Astrocyte (in vitro differentiated cells and primary cell): ENCODE measurements around the gene TAGLN3. TPM values are rescaled to one million over a fixed set of nuclear protein-coding genes. Genes with fewer than 3 reads are reported as not detected.

Source experiments
- DNase-seq: peaks from one replicate; pipeline ENCODE4 v3.0.0-alpha.2; 2010; ENCODE audit warnings: low read depth
- FAIRE-seq: peaks from 2 replicates; lab custom pipeline; 2011; peaks lifted over from hg19 to GRCh38; lab: Jason Lieb, UNC
- H2AFZ ChIP-seq: 2 replicates; pipeline ENCODE4 v1.6.0; 2012; ENCODE audit warnings: low read depth, low read length, inconsistent platforms
- H3K27ac ChIP-seq: 2 replicates; pipeline ENCODE4 v1.5.1; 2011; ENCODE audit warnings: low read depth, low read length, inconsistent platforms
- H3K27me3 ChIP-seq: 2 replicates; pipeline ENCODE4 v1.6.0; 2011; ENCODE audit warnings: low read length, inconsistent platforms; ENCODE audit not compliant: insufficient read depth
- H3K36me3 ChIP-seq: 2 replicates; pipeline ENCODE4 v1.5.1; 2011; ENCODE audit warnings: low read length, inconsistent platforms; ENCODE audit not compliant: insufficient read depth
- H3K4me1 ChIP-seq: 2 replicates; pipeline ENCODE4 v1.5.1; 2011; ENCODE audit warnings: low read length, inconsistent platforms; ENCODE audit not compliant: insufficient read depth
- H3K4me2 ChIP-seq: 2 replicates; pipeline ENCODE4 v1.6.0; 2012; ENCODE audit warnings: low read length, inconsistent platforms
- H3K4me3 ChIP-seq: 2 replicates; pipeline ENCODE4 v1.5.1; 2011; ENCODE audit warnings: low read depth, mild to moderate bottlenecking, low read length, inconsistent platforms; ENCODE audit not compliant: insufficient read depth
- H3K79me2 ChIP-seq: 2 replicates; pipeline ENCODE4 v1.6.0; 2012; ENCODE audit warnings: mild to moderate bottlenecking, low read length, inconsistent platforms; ENCODE audit not compliant: insufficient read depth
- H3K9ac ChIP-seq: 2 replicates; pipeline ENCODE4 v1.6.0; 2012; ENCODE audit warnings: mild to moderate bottlenecking, low read length, inconsistent platforms
- H3K9me3 ChIP-seq: 2 replicates; pipeline ENCODE4 v1.5.1; 2012; ENCODE audit warnings: low read depth, mild to moderate bottlenecking, low read length, inconsistent platforms; ENCODE audit not compliant: insufficient read depth
- H4K20me1 ChIP-seq: 2 replicates; pipeline ENCODE4 v1.6.0; 2012; ENCODE audit warnings: low read length, inconsistent platforms; ENCODE audit not compliant: insufficient read depth
- H3K27ac Mint-ChIP-seq: one replicate; pipeline ENCODE4 v1.8.0; 2021; ENCODE audit warnings: mild to moderate bottlenecking, mixed read lengths; ENCODE audit not compliant: unreplicated experiment
- H3K27me3 Mint-ChIP-seq: one replicate; pipeline ENCODE4 v1.8.0; 2021; ENCODE audit warnings: low read depth, mixed read lengths; ENCODE audit not compliant: unreplicated experiment
- H3K36me3 Mint-ChIP-seq: one replicate; pipeline ENCODE4 v1.8.0; 2021; ENCODE audit warnings: low read depth, mixed read lengths; ENCODE audit not compliant: unreplicated experiment
- H3K4me1 Mint-ChIP-seq: one replicate; pipeline ENCODE4 v1.8.0; 2021; ENCODE audit warnings: low read depth, mixed read lengths; ENCODE audit not compliant: unreplicated experiment
- H3K4me3 Mint-ChIP-seq: one replicate; pipeline ENCODE4 v1.8.0; 2021; ENCODE audit warnings: mild to moderate bottlenecking, moderate library complexity, mixed read lengths; ENCODE audit not compliant: unreplicated experiment
- H3K9me3 Mint-ChIP-seq: one replicate; pipeline ENCODE4 v1.8.0; 2021; ENCODE audit warnings: mild to moderate bottlenecking, mixed read lengths; ENCODE audit not compliant: unreplicated experiment
- EZH2 ChIP-seq: IDR thresholded peaks from 2 replicates; pipeline ENCODE4 v1.6.1; 2012; ENCODE audit warnings: mild to moderate bottlenecking, low read length, inconsistent platforms; ENCODE audit not compliant: insufficient read depth
- total RNA-seq: library from RNA; stranded (reverse); gene quantifications from 2 replicates; pipeline ENCODE4 v1.2.1, GENCODE V29; 2021
- TF ChIP-seq, protein P1 (sequence below): IDR thresholded peaks from 2 replicates; pipeline ENCODE4 v1.5.1; 2011; ENCODE audit warnings: low read depth, mild to moderate bottlenecking, inconsistent platforms, low read length, moderate library complexity; ENCODE audit not compliant: insufficient read depth

The TAGLN3 gene
- total RNA-seq, 1 donor from 2014 or later, result 8.7 TPM

DNA sequence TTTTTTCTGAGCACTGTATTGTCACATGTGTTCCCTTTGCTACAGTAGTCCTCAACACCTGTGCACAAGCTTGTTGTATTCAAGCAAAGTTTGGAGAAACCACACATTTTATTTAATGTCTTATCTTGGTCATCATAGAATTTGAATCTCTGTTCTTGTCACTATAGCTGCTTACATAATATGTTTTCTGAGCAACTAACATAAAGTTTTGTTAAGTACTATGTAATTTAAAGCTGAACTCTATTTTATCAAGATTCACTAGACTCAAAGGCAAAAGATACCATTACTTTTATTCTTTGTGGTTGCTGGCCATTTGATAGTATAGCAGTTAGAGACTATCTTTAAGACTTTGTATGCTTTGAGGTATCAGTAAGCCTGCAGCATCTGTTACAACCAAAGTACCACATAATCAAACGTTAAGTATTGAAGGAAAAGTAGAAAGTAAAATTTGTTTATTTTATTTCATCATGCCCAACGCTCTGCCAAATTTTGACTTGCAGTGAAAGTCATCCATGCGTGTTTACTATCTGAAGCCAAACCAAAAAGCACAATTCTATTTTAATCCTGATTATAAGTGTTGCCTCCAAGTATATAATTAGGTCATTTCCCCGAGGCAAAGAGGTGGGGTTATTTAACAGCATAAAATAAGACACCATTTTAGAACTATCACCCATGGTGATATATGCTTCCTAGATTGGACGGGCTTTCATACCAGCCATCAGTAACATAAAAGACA is 30.2 kb upstream of the TAGLN3 start:
- peaks cover 3% of the 10 kb centered on the region for H3K4me1 ChIP-seq
- H3K4me2 ChIP-seq, result no peak overlapping the region
- no peaks in the 10 kb centered on the region for H3K9me3 Mint-ChIP-seq
- FAIRE-seq, result no peak
- H4K20me1 ChIP-seq, result no peaks in the 10 kb centered on the region
- peaks cover 65% of the 10 kb centered on the region for H3K36me3 ChIP-seq
- no peak overlapping the region for H3K27ac Mint-ChIP-seq
- TF ChIP-seq EZH2, result no peak
- TF ChIP-seq, protein P1, sequence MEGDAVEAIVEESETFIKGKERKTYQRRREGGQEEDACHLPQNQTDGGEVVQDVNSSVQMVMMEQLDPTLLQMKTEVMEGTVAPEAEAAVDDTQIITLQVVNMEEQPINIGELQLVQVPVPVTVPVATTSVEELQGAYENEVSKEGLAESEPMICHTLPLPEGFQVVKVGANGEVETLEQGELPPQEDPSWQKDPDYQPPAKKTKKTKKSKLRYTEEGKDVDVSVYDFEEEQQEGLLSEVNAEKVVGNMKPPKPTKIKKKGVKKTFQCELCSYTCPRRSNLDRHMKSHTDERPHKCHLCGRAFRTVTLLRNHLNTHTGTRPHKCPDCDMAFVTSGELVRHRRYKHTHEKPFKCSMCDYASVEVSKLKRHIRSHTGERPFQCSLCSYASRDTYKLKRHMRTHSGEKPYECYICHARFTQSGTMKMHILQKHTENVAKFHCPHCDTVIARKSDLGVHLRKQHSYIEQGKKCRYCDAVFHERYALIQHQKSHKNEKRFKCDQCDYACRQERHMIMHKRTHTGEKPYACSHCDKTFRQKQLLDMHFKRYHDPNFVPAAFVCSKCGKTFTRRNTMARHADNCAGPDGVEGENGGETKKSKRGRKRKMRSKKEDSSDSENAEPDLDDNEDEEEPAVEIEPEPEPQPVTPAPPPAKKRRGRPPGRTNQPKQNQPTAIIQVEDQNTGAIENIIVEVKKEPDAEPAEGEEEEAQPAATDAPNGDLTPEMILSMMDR, result no peak
- peaks cover 9% of the 10 kb centered on the region for H3K4me1 Mint-ChIP-seq
- H3K9me3 ChIP-seq, result no peaks in the 10 kb centered on the region
- no peak overlapping the region for H3K4me3 ChIP-seq
- no peak overlapping the region for H3K4me3 Mint-ChIP-seq
- DNase-seq, result no peak
- no peak overlapping the region for H3K9ac ChIP-seq
- no peaks in the 10 kb centered on the region for H3K79me2 ChIP-seq
- peaks cover 11% of the 10 kb centered on the region for H3K36me3 Mint-ChIP-seq
- no peak overlapping the region for H2AFZ ChIP-seq
- H3K27me3 Mint-ChIP-seq, result no peaks in the 10 kb centered on the region
- no peaks in the 10 kb centered on the region for H3K27me3 ChIP-seq
- no peak overlapping the region for H3K27ac ChIP-seq

DNA sequence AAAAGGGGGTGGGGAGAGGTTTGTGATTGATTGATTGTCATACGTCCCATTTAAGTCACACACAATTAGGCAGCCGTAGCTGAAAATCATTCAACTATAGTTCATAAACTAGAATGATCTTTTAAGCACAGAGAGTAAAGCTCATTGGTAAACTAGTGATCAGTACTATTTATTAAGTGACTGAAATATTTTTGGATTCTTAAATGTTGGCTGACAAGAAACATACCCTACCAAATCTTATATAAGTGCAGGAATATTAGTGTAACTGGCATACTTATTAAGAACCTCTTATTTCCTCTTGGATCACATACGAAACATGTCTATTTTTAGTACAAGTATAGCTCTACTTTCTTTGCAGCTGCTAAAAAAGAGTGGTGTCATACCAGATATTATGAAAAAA is 28.3 kb upstream of the TAGLN3 start:
- Histone ChIP-seq H3K9me3 (no peaks in the 10 kb centered on the region), H3K27me3 (no peaks in the 10 kb centered on the region), H4K20me1 (no peaks in the 10 kb centered on the region), H3K4me3 (no peak overlapping the region), H3K27ac (no peak overlapping the region), H3K9ac (no peak overlapping the region), H3K79me2 (no peaks in the 10 kb centered on the region), H2AFZ (no peak overlapping the region), H3K4me1 (no peaks in the 10 kb centered on the region), H3K4me2 (no peak overlapping the region), H3K36me3 (peaks cover 67% of the 10 kb centered on the region)
- H3K4me3 Mint-ChIP-seq, result no peak overlapping the region
- no peaks in the 10 kb centered on the region for H3K27me3 Mint-ChIP-seq
- H3K4me1 Mint-ChIP-seq, result peaks cover 5% of the 10 kb centered on the region
- peaks cover 14% of the 10 kb centered on the region for H3K36me3 Mint-ChIP-seq
- TF ChIP-seq, protein P1, result no peak
- no peak for TF ChIP-seq EZH2
- H3K9me3 Mint-ChIP-seq, result no peaks in the 10 kb centered on the region
- DNase-seq (no peak), FAIRE-seq (peak; percentile 29)
- H3K27ac Mint-ChIP-seq, result no peak overlapping the region

DNA sequence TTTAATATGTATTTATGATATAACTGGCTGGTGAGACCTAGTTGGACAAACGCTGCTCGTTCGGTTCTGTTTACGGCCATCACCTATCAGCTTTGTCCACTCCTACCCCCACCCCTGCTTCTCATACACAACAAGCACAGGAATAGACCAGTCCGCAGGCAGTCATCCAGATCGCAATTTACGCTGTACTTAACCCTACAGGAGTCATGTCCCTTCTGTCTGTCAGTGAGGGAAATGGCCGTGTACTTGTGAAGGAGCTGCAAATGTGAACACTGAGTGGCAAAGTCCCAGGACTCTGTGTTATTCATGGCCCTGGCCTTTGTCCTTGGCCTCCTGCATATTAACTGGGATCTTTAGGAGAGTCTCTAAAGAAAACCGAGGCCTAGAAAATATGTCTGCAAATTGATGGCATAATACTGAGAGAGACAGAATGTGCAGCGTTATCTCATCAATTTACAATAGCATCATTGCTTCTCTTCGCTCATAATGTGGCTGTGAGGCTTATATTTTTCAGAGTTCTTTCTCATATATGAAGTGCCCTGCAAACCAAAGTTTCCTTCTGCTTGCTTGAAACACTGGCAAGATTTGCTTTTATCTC is 27.1 kb upstream of the TAGLN3 start:
- Histone ChIP-seq H3K36me3 (peaks cover 56% of the 10 kb centered on the region), H3K4me3 (no peak overlapping the region), H3K27me3 (no peaks in the 10 kb centered on the region), H3K79me2 (no peaks in the 10 kb centered on the region), H4K20me1 (no peaks in the 10 kb centered on the region), H2AFZ (no peak overlapping the region), H3K4me1 (no peaks in the 10 kb centered on the region), H3K27ac (no peak overlapping the region), H3K4me2 (no peak overlapping the region), H3K9ac (no peak overlapping the region), H3K9me3 (no peaks in the 10 kb centered on the region)
- Mint-ChIP-seq H3K9me3 (no peaks in the 10 kb centered on the region), H3K36me3 (peaks cover 14% of the 10 kb centered on the region), H3K4me1 (peaks cover 5% of the 10 kb centered on the region), H3K27me3 (no peaks in the 10 kb centered on the region), H3K4me3 (no peak overlapping the region), H3K27ac (no peak overlapping the region)
- no peak for DNase-seq
- no peak for FAIRE-seq
- TF ChIP-seq, protein P1, result no peak
- TF ChIP-seq EZH2, result no peak
